HepG2 (cell line): ENCODE measurements around the gene PXMP4. TPM values are rescaled to one million over a fixed set of nuclear protein-coding genes. Genes with fewer than 3 reads are reported as not detected.

Experiments
- ATAC-seq: fragments of 200-7000 bp; cut with Tn5 transposase; 3 replicates; pipeline ENCODE4 v1.9.1; 2020; ENCODE audit warnings: mild to moderate bottlenecking, moderate library complexity
- BruUV-seq: library from RNA; stranded (reverse); fragments of 400-500 nt; replicated peaks from 2 replicates; lab custom pipeline; 2021; lab: Mats Ljungman, UMichigan
- CTCF ChIA-PET: fragments of 300-600 bp; formaldehyde crosslinking; extraction: SDS; loops from one replicate; lab custom pipeline; 2021; ENCODE audit warnings: low total read pairs, inconsistent platforms, low intra/inter-chr PET ratio; lab: Yijun Ruan, JAX
- POLR2A ChIA-PET: fragments of 350-600 bp; sonication (Branson Sonifier 250); formaldehyde crosslinking; loops from one replicate; lab custom pipeline; 2020; ENCODE audit warnings: antibody characterized with exemption, inconsistent platforms; lab: Yijun Ruan, JAX
- DNase-seq: peaks from one replicate; pipeline ENCODE4 v3.0.0-alpha.2; 2015; ENCODE audit warnings: low spot score
- FAIRE-seq: peaks from 3 replicates; lab custom pipeline; 2011; peaks lifted over from hg19 to GRCh38; lab: Jason Lieb, UNC
- H2AFZ ChIP-seq: one replicate; pipeline ENCODE4 v1.6.1; 2011; ENCODE audit warnings: low read length, inconsistent platforms
- H3K27ac ChIP-seq: fragments of 300-600 bp; 3 replicates; pipeline ENCODE4 v1.8.0; 2011; ENCODE audit warnings: mixed run types, mild to moderate bottlenecking, mixed read lengths, low read length, inconsistent platforms; ENCODE audit not compliant: insufficient read depth; ENCODE audit errors: extremely low read length
- H3K27me3 ChIP-seq, 2 experiments: fragments of 200-600 bp in 1 of 2; 2 replicates in 1 of 2; 3 replicates in 1 of 2; pipeline versions ENCODE4 v1.6.0 to v1.8.0; 2011; ENCODE audit warnings: low read length in 2 of 2, mild to moderate bottlenecking in 2 of 2, moderate library complexity in 2 of 2, inconsistent platforms in 1 of 2; ENCODE audit not compliant: insufficient read depth in 2 of 2, control insufficient read depth in 1 of 2
- H3K36me3 ChIP-seq, 2 experiments: fragments of 200-600 bp in 1 of 2; replicated peaks in 1 of 2; 2 replicates in 1 of 2; 3 replicates in 1 of 2; pipeline versions ENCODE4 v1.5.1 to v1.8.0; 2011; ENCODE audit warnings: low read length in 2 of 2, inconsistent platforms in 1 of 2; ENCODE audit not compliant: insufficient read depth in 2 of 2, control insufficient read depth in 1 of 2
- H3K4me1 ChIP-seq: 2 replicates; pipeline ENCODE4 v1.5.1; 2012; ENCODE audit warnings: low read length, inconsistent platforms; ENCODE audit not compliant: insufficient read depth
- H3K4me2 ChIP-seq: 2 replicates; pipeline ENCODE4 v1.6.0; 2011; ENCODE audit warnings: low read depth, low read length, inconsistent platforms
- H3K4me3 ChIP-seq, 3 experiments: fragments of 200-600 bp in 1 of 3; sonication (generic), shearing (Covaris generic) in 1 of 3; replicated peaks in 1 of 3; 2 replicates each; pipeline ENCODE4 v1.5.1; 2011 to 2016; ENCODE audit warnings: low read length in 3 of 3, inconsistent platforms in 2 of 3, low read depth in 2 of 3, mild to moderate bottlenecking in 2 of 3, control low read depth in 1 of 3, mixed read lengths in 1 of 3; ENCODE audit not compliant: insufficient read depth in 1 of 3
- H3K79me2 ChIP-seq: one replicate; pipeline ENCODE4 v1.6.1; 2011; ENCODE audit warnings: low read length, inconsistent platforms; ENCODE audit not compliant: insufficient read depth
- H3K9ac ChIP-seq: 2 replicates; pipeline ENCODE4 v1.6.0; 2011; ENCODE audit warnings: mild to moderate bottlenecking, low read depth, low read length, inconsistent platforms; ENCODE audit not compliant: insufficient read depth
- H3K9me3 ChIP-seq: 2 replicates; pipeline ENCODE4 v1.5.1; 2012; ENCODE audit warnings: mild to moderate bottlenecking, low read length
- H4K20me1 ChIP-seq: 2 replicates; pipeline ENCODE4 v1.6.0; 2011; ENCODE audit warnings: inconsistent platforms, mild to moderate bottlenecking, low read length, moderate library complexity; ENCODE audit not compliant: insufficient read depth
- ELF3 ChIP-seq: IDR thresholded peaks from 2 replicates; pipeline ENCODE4 v1.6.1; 2016; ENCODE audit warnings: missing genetic modification reagents, missing compliant biosample characterization
- EP300 ChIP-seq, 3 experiments: sonication (generic) in 1 of 3; formaldehyde crosslinking in 1 of 3; IDR thresholded peaks; 2 replicates each; pipeline versions ENCODE4 v1.5.1 to v1.6.1; 2011 to 2020; ENCODE audit warnings: low read depth in 2 of 3, low read length in 2 of 3, borderline replicate concordance in 1 of 3, improper control_type of control experiment in 1 of 3, mild to moderate bottlenecking in 1 of 3, missing genetic modification reagents in 1 of 3, moderate library complexity in 1 of 3
- HNRNPH1 ChIP-seq: fragments of 200-400 bp; formaldehyde crosslinking; optimal IDR thresholded peaks from 2 replicates; pipeline ENCODE3; 2017; ENCODE audit warnings: mild to moderate bottlenecking, low read depth, low read length
- NFIC ChIP-seq: IDR thresholded peaks from 2 replicates; pipeline ENCODE4 v1.6.1; 2012; ENCODE audit warnings: mild to moderate bottlenecking, low read length, inconsistent platforms
- POLR2AphosphoS2 ChIP-seq: IDR thresholded peaks from 2 replicates; pipeline ENCODE4 v1.6.1; 2011; ENCODE audit warnings: low read depth, low read length, improper control_type of control experiment
- RFX5 ChIP-seq: IDR thresholded peaks from 2 replicates; pipeline ENCODE4 v1.6.1; 2011; ENCODE audit warnings: low read depth, low read length, improper control_type of control experiment
- SMYD3 ChIP-seq: sonication (generic); formaldehyde crosslinking; IDR thresholded peaks from 2 replicates; pipeline ENCODE4 v1.8.1; 2023; ENCODE audit warnings: mild to moderate bottlenecking, missing genetic modification reagents
- SSRP1 ChIP-seq: IDR thresholded peaks from 2 replicates; pipeline ENCODE4 v1.6.1; 2016; ENCODE audit warnings: control low read depth
- STAG1 ChIP-seq: sonication (generic); formaldehyde crosslinking; IDR thresholded peaks from 2 replicates; pipeline ENCODE4 v1.4.0; 2020; ENCODE audit warnings: missing genetic modification reagents
- ZFP36L2 ChIP-seq: sonication (generic); formaldehyde crosslinking; IDR thresholded peaks from 2 replicates; pipeline ENCODE4 v1.4.0; 2020; ENCODE audit warnings: missing genetic modification reagents
- ZNF263 ChIP-seq: sonication (generic); formaldehyde crosslinking; IDR thresholded peaks from 2 replicates; pipeline ENCODE4 v1.4.0; 2020; ENCODE audit warnings: missing genetic modification reagents
- ZNF33B ChIP-seq: sonication (generic); formaldehyde crosslinking; IDR thresholded peaks from 2 replicates; pipeline ENCODE4 v1.5.1; 2020; ENCODE audit warnings: mild to moderate bottlenecking, missing genetic modification reagents
- ZNF543 ChIP-seq: sonication (generic); formaldehyde crosslinking; IDR thresholded peaks from 2 replicates; pipeline ENCODE4 v1.4.0; 2020; ENCODE audit warnings: mild to moderate bottlenecking, missing genetic modification reagents
- ZNF547 ChIP-seq: sonication (generic); formaldehyde crosslinking; IDR thresholded peaks from 2 replicates; pipeline ENCODE4 v1.5.1; 2020; ENCODE audit warnings: mild to moderate bottlenecking, missing genetic modification reagents
- ZNF549 ChIP-seq: sonication (generic); formaldehyde crosslinking; IDR thresholded peaks from 2 replicates; pipeline ENCODE4 v1.5.0; 2020; ENCODE audit warnings: missing genetic modification reagents
- ZNF619 ChIP-seq: sonication (generic); formaldehyde crosslinking; IDR thresholded peaks from 2 replicates; pipeline ENCODE4 v1.4.0; 2020; ENCODE audit warnings: mild to moderate bottlenecking, missing genetic modification reagents
- ZNF644 ChIP-seq: IDR thresholded peaks from 2 replicates; pipeline ENCODE4 v1.6.1; 2016; ENCODE audit warnings: low read depth
- ZNF772 ChIP-seq: sonication (generic); formaldehyde crosslinking; IDR thresholded peaks from 2 replicates; pipeline ENCODE4 v1.5.0; 2020; ENCODE audit warnings: mild to moderate bottlenecking, missing genetic modification reagents
- ZSCAN21 ChIP-seq: sonication (generic); formaldehyde crosslinking; IDR thresholded peaks from 2 replicates; pipeline ENCODE4 v1.8.0; 2022; ENCODE audit warnings: mild to moderate bottlenecking, missing genetic modification reagents, moderate library complexity, borderline replicate concordance
- WGBS: methylation state at CpG from one replicate; pipeline ENCODE4 v1.1.6; 2017; ENCODE audit warnings: low lambda C conversion rate; 5-methylcytosine and 5-hydroxymethylcytosine counted together
- in situ Hi-C: cut with HindIII; loops from 2 replicates; pipeline ENCODE4 v1.10.0; 2017; ENCODE audit warnings: low pct_unique_long_range_greater_than_20kb; ENCODE audit not compliant: extremely low pct_ligation_motif_present
- intact Hi-C: fragments of 100-400 bp; cut with micrococcal nuclease; formaldehyde crosslinking; loops from one replicate; pipeline ENCODE4 v1.10.0; 2022; ENCODE audit not compliant: unreplicated experiment
- polyA plus RNA-seq, 8 experiments: library from polyadenylated mRNA; depleted of rRNA in 3 of 8; stranded (reverse) in 7 of 8; unstranded in 1 of 8; fragments of >200 nt; fragmentation: Illumina TruSeq in 4 of 8; extraction: Trizol in 4 of 8; gene quantifications; 2 replicates each; pipeline versions ENCODE4 v1.2.1 to v1.2.3, GENCODE V29; 2011 to 2016; ENCODE audit warnings: low read depth in 4 of 8, missing spikeins in 1 of 8, mixed read lengths in 1 of 8; ENCODE audit not compliant: insufficient read depth in 1 of 8
- total RNA-seq, 5 experiments: library from RNA; depleted of rRNA; stranded (reverse); fragments of >200 nt; fragmentation: Illumina TruSeq; extraction: Trizol; gene quantifications; 2 replicates each; pipeline ENCODE4 v1.2.3, GENCODE V29; 2016; ENCODE audit warnings: low read depth in 1 of 5
- TF ChIP-seq, protein P1 (sequence below): sonication (generic); formaldehyde crosslinking; IDR thresholded peaks from 2 replicates; pipeline ENCODE4 v1.4.0; 2020; ENCODE audit warnings: missing genetic modification reagents, borderline replicate concordance
- TF ChIP-seq, protein P2 (sequence below): sonication (generic); formaldehyde crosslinking; IDR thresholded peaks from 2 replicates; pipeline ENCODE4 v1.8.0; 2023; ENCODE audit warnings: mild to moderate bottlenecking, missing genetic modification reagents
- TF ChIP-seq, protein P3 (sequence below): sonication (generic); formaldehyde crosslinking; IDR thresholded peaks from 2 replicates; pipeline ENCODE4 v1.4.0; 2020; ENCODE audit warnings: missing genetic modification reagents

Gene PXMP4
- total and polyA plus RNA-seq, 2 of the 13 experiments (the other 11 are each of a cell fraction or from before 2014, with no cell fraction given), result not detected

DNA sequence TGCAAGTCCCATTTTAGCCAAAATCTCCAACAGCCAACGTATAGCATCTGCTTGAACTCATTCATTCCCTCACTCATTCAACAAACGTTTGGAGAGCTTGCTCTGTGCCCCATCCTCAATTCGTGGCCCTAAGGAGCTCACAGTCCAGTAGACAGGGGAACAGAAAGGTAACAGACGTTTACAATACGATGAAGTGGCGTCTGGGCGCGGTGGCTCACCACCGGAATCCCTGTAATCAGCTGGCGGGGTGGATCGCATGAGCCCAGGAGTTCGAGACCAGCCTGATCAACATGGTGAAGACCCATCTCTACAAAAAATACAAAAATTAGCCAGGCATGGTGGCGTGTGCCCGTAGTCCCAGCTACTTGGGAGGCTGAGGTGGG, 33.1 kb downstream of the PXMP4 start:
- Histone ChIP-seq H3K9me3 (no peaks in the 10 kb centered on the region), H3K27me3 (no peaks in the 10 kb centered on the region), H4K20me1 (no peaks in the 10 kb centered on the region), H3K4me1 (peaks cover 66% of the 10 kb centered on the region), H3K27ac (no peak overlapping the region), H3K36me3 (no peaks in the 10 kb centered on the region), H2AFZ (peak overlapping the region; percentile 87), H3K9ac (no peak overlapping the region), H3K4me2 (peak overlapping the region; percentile 97), H3K79me2 (peaks cover 21% of the 10 kb centered on the region), H3K4me3 (peak overlapping the region; percentile 18 to 67 (median 27); a peak in 5 of 6 replicates)
- intact Hi-C loops, result loop anchor here (2.0 to 5.0 kb wide), 3 partner anchors 16 to 125 kb away; partner anchors contain the start of gene CHMP4B
- FAIRE-seq (no peak), DNase-seq (no peak), ATAC-seq (no peak)
- CTCF ChIA-PET, result interaction anchor here (0.6 kb wide), 1 partner anchor 33 kb away, joined by 3 read pairs; no protein-coding TSS in a partner anchor
- WGBS, result 68% methylated on average over 14 of the region's 14 CpGs
- in situ Hi-C loops, result no loop called here
- POLR2A ChIA-PET, result interaction anchor here (1.0 to 1.2 kb wide), 2 partner anchors 12 to 23 kb away, joined by 3 read pairs; no protein-coding TSS in a partner anchor
- BruUV-seq, result TSS peak; percentile 46
- TF ChIP-seq ZNF772 (no peak), HNRNPH1 (no peak), RFX5 (no peak), SSRP1 (CRISPR knock-in tag) (peak; percentile 83; the same call in 1 of the 2 replicates), ZNF619 (CRISPR knock-in tag) (no peak), ELF3 (CRISPR knock-in tag) (no peak), ZNF547 (CRISPR knock-in tag) (no peak), ZNF263 (CRISPR knock-in tag) (no peak), POLR2AphosphoS2 (no peak), ZNF543 (0 out of 2 replicates have a peak, but pooled peaks have one; percentile 35), EP300 (IDR thresholded peaks at IDR 0.05; ENCODE audit: low read depth in 2 of 2, low read length in 2 of 2) (no peak), EP300 (CRISPR knock-in tag; IDR thresholded peaks at IDR 0.05; ENCODE audit: borderline replicate concordance) (no peak), ZFP36L2 (CRISPR knock-in tag) (no peak), SMYD3 (CRISPR knock-in tag) (no peak), ZNF549 (CRISPR knock-in tag) (no peak), NFIC (no peak), STAG1 (CRISPR knock-in tag) (no peak), ZNF644 (no peak), ZNF33B (CRISPR knock-in tag) (no peak), ZSCAN21 (CRISPR knock-in tag) (no peak)
- TF ChIP-seq, protein P1, sequence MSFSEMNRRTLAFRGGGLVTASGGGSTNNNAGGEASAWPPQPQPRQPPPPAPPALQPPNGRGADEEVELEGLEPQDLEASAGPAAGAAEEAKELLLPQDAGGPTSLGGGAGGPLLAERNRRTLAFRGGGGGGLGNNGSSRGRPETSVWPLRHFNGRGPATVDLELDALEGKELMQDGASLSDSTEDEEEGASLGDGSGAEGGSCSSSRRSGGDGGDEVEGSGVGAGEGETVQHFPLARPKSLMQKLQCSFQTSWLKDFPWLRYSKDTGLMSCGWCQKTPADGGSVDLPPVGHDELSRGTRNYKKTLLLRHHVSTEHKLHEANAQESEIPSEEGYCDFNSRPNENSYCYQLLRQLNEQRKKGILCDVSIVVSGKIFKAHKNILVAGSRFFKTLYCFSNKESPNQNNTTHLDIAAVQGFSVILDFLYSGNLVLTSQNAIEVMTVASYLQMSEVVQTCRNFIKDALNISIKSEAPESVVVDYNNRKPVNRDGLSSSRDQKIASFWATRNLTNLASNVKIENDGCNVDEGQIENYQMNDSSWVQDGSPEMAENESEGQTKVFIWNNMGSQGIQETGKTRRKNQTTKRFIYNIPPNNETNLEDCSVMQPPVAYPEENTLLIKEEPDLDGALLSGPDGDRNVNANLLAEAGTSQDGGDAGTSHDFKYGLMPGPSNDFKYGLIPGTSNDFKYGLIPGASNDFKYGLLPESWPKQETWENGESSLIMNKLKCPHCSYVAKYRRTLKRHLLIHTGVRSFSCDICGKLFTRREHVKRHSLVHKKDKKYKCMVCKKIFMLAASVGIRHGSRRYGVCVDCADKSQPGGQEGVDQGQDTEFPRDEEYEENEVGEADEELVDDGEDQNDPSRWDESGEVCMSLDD, result no peak
- TF ChIP-seq, protein P2, sequence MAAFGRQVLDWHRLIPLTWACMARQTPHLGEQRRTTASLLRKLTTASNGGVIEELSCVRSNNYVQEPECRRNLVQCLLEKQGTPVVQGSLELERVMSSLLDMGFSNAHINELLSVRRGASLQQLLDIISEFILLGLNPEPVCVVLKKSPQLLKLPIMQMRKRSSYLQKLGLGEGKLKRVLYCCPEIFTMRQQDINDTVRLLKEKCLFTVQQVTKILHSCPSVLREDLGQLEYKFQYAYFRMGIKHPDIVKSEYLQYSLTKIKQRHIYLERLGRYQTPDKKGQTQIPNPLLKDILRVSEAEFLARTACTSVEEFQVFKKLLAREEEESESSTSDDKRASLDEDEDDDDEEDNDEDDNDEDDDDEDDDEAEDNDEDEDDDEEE (CRISPR knock-in tag), result 0 out of 2 replicates have a peak, but pooled peaks have one; percentile 39
- TF ChIP-seq, protein P3, sequence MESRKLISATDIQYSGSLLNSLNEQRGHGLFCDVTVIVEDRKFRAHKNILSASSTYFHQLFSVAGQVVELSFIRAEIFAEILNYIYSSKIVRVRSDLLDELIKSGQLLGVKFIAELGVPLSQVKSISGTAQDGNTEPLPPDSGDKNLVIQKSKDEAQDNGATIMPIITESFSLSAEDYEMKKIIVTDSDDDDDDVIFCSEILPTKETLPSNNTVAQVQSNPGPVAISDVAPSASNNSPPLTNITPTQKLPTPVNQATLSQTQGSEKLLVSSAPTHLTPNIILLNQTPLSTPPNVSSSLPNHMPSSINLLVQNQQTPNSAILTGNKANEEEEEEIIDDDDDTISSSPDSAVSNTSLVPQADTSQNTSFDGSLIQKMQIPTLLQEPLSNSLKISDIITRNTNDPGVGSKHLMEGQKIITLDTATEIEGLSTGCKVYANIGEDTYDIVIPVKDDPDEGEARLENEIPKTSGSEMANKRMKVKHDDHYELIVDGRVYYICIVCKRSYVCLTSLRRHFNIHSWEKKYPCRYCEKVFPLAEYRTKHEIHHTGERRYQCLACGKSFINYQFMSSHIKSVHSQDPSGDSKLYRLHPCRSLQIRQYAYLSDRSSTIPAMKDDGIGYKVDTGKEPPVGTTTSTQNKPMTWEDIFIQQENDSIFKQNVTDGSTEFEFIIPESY (CRISPR knock-in tag), result 0 out of 2 replicates have a peak, but pooled peaks have one; percentile 14
